ENCODE results near the gene DLEC1. TPM values are rescaled to one million over a fixed set of nuclear protein-coding genes. Genes with fewer than 3 reads are reported as not detected.

DLEC1 gene
- polyA plus RNA-seq (2012; ENCODE audit: insufficient read depth, insufficient read length, low read depth): not detected

- no peak for TF ChIP-seq CTCF (IDR thresholded peaks at IDR 0.05; ENCODE audit: low read depth, low read length)
- Histone ChIP-seq H3K4me1 (no peaks in the 10 kb centered on the region), H3K4me3 (ENCODE audit: low read depth, low read length) (peak within 1 kb of the TSS; percentile 43), H3K9me3 (no peaks in the 10 kb centered on the region), H3K27me3 (no peaks in the 10 kb centered on the region), H3K36me3 (no peaks in the 10 kb centered on the region)
- DNase-seq: peak; percentile 22
These were observed at the start of gene DLEC1 for GRCh38 chr3:38039101-38039898. Gene DLEC1 (plus strand): TSS chr3:38039208. CDS start chr3:38039226, 18 bp downstream.

- Histone ChIP-seq H3K4me1 (no peaks in the 10 kb centered on the region), H3K9me3 (no peaks in the 10 kb centered on the region), H3K4me3 (ENCODE audit: low read depth, low read length) (no peak overlapping the region), H3K36me3 (no peaks in the 10 kb centered on the region), H3K27me3 (no peaks in the 10 kb centered on the region)
- no peak for DNase-seq
- no peak for TF ChIP-seq CTCF (IDR thresholded peaks at IDR 0.05; ENCODE audit: low read depth, low read length)
These were observed 49.1 kb upstream of the DLEC1 start for GRCh38 chr3:37989821-37990480.

GRCh38 chr3:37990527-37990926 is 48.5 kb upstream of the DLEC1 start, which contains the start of gene VILL:
Gene VILL (plus strand): TSS chr3:37990786. CDS start chr3:37993673, 2,887 bp downstream.
- Histone ChIP-seq H3K4me1 (no peaks in the 10 kb centered on the region), H3K4me3 (ENCODE audit: low read depth, low read length) (no peak within 1 kb of the TSS)
- DNase-seq: no peak

GRCh38 chr3:37991109-37991508 is 47.9 kb upstream of the DLEC1 start:
- H3K27me3 ChIP-seq: no peaks in the 10 kb centered on the region
- H3K36me3 ChIP-seq: no peaks in the 10 kb centered on the region
- H3K4me3 ChIP-seq (ENCODE audit: low read depth, low read length): no peak overlapping the region
- H3K9me3 ChIP-seq: no peaks in the 10 kb centered on the region
- TF ChIP-seq CTCF (IDR thresholded peaks at IDR 0.05; ENCODE audit: low read depth, low read length): no peak
- H3K4me1 ChIP-seq: no peaks in the 10 kb centered on the region
- no peak for DNase-seq

More at GRCh38 chr3:37990527-37990926, 48.5 kb upstream of the DLEC1 start, which contains the start of gene VILL:
- Histone ChIP-seq H3K27me3 (no peaks in the 10 kb centered on the region), H3K36me3 (no peaks in the 10 kb centered on the region), H3K9me3 (no peaks in the 10 kb centered on the region)
- TF ChIP-seq CTCF (IDR thresholded peaks at IDR 0.05; ENCODE audit: low read depth, low read length): no peak

- H3K4me1 ChIP-seq: no peaks in the 10 kb centered on the region
These were observed 47.2 kb upstream of the DLEC1 start for GRCh38 chr3:37991823-37992222.

More at GRCh38 chr3:37991823-37992222, 47.2 kb upstream of the DLEC1 start:
- no peak overlapping the region for H3K4me3 ChIP-seq (ENCODE audit: low read depth, low read length)
- H3K9me3 ChIP-seq: no peaks in the 10 kb centered on the region
- H3K36me3 ChIP-seq: no peaks in the 10 kb centered on the region
- no peak for DNase-seq
- TF ChIP-seq CTCF (IDR thresholded peaks at IDR 0.05; ENCODE audit: low read depth, low read length): no peak
- H3K27me3 ChIP-seq: no peaks in the 10 kb centered on the region
